ENCODE data around the gene RPL7L1. TPM values are rescaled to one million over a fixed set of nuclear protein-coding genes. Genes with fewer than 3 reads are reported as not detected.
A peak's percentile ranks its signal among the peaks of the same experiment; 100 is the strongest.

The RPL7L1 gene
- total and polyA plus RNA-seq, 2 of the 13 experiments (the other 11 are each of a cell fraction or from before 2014, with no cell fraction given) = 51.6 to 179 TPM

DNA sequence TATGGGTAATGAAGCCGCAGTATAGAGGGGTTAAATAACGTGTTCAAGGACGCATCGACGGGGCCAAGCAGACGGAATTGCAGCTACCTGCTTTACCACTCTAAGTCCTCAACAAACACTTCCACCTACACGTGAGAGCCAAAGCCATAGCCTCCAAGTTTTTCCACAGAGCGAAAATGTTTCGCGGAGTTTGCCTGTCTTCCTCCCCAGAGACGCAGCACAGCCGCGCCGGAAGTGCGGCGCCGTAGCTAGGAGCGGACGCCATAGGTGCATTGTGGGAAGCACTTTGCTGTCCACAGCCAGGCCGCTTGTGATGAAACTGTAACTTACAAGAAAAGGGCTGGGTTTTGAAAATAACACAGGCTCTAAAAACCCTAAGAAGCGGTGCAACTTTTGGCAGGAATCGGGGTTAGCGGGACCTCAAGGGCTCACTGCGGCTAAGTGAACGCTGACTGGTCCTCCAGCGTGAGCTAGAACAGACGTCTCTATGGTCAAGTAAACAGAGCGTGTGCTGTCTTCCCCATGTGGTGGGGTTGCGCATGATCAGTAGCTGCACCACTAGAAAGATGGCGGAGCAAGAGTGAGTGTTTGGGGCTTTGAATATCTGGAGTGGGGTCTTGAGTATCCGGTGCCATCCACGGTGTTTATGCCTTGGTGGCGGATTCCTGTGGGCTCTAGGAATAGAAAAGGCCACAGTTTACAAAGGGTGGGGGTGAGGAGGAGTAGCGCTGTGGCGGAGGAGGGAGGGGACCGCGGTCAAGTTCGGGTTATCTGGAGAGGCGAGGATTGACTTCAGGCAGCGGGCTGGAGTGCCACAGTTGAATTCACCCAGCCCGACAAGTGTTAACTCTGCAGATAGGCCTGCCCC lies at the start of gene RPL7L1 (continued):
- TF ChIP-seq, protein P1, sequence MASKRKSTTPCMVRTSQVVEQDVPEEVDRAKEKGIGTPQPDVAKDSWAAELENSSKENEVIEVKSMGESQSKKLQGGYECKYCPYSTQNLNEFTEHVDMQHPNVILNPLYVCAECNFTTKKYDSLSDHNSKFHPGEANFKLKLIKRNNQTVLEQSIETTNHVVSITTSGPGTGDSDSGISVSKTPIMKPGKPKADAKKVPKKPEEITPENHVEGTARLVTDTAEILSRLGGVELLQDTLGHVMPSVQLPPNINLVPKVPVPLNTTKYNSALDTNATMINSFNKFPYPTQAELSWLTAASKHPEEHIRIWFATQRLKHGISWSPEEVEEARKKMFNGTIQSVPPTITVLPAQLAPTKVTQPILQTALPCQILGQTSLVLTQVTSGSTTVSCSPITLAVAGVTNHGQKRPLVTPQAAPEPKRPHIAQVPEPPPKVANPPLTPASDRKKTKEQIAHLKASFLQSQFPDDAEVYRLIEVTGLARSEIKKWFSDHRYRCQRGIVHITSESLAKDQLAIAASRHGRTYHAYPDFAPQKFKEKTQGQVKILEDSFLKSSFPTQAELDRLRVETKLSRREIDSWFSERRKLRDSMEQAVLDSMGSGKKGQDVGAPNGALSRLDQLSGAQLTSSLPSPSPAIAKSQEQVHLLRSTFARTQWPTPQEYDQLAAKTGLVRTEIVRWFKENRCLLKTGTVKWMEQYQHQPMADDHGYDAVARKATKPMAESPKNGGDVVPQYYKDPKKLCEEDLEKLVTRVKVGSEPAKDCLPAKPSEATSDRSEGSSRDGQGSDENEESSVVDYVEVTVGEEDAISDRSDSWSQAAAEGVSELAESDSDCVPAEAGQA (IDR thresholded peaks at IDR 0.05; ENCODE audit: low read depth) = peak; percentile 89
- TF ChIP-seq, protein P1 (CRISPR knock-in tag; IDR thresholded peaks at IDR 0.05; ENCODE audit: borderline replicate concordance) = peak; percentile 96
- TF ChIP-seq, protein P2, sequence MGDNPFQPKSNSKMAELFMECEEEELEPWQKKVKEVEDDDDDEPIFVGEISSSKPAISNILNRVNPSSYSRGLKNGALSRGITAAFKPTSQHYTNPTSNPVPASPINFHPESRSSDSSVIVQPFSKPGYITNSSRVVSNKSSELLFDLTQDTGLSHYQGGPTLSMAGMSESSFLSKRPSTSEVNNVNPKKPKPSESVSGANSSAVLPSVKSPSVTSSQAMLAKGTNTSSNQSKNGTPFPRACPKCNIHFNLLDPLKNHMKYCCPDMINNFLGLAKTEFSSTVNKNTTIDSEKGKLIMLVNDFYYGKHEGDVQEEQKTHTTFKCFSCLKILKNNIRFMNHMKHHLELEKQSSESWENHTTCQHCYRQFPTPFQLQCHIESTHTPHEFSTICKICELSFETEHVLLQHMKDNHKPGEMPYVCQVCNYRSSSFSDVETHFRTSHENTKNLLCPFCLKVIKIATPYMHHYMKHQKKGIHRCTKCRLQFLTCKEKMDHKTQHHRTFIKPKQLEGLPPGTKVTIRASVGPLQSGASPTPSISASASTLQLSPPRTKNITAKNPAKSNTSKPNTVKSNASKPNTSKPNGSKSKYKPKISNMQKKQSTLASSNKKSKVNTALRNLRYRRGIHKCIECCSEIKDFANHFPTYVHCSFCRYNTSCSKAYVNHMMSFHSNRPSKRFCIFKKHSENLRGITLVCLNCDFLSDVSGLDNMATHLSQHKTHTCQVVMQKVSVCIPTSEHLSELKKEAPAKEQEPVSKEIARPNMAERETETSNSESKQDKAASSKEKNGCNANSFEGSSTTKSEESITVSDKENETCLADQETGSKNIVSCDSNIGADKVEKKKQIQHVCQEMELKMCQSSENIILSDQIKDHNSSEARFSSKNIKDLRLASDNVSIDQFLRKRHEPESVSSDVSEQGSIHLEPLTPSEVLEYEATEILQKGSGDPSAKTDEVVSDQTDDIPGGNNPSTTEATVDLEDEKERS (CRISPR knock-in tag; IDR thresholded peaks at IDR 0.05) = peak; percentile 91; the same call in 1 of the 2 replicates
- TF ChIP-seq ZMYM4 (CRISPR knock-in tag; IDR thresholded peaks at IDR 0.05) (peak; percentile 69), ZNF460 (CRISPR knock-in tag; IDR thresholded peaks at IDR 0.05; ENCODE audit: borderline replicate concordance) (no peak), ZSCAN12 (CRISPR knock-in tag; IDR thresholded peaks at IDR 0.05) (peak; percentile 89; the same call in 1 of the 2 replicates), IKZF4 (CRISPR knock-in tag; IDR thresholded peaks at IDR 0.05; ENCODE audit: borderline replicate concordance, low read depth, not compliant biosample characterization) (no peak), CC2D1A (CRISPR knock-in tag; IDR thresholded peaks at IDR 0.05) (0 out of 2 replicates have a peak, but pooled peaks have one; percentile 56)
- TF ChIP-seq, protein P3, sequence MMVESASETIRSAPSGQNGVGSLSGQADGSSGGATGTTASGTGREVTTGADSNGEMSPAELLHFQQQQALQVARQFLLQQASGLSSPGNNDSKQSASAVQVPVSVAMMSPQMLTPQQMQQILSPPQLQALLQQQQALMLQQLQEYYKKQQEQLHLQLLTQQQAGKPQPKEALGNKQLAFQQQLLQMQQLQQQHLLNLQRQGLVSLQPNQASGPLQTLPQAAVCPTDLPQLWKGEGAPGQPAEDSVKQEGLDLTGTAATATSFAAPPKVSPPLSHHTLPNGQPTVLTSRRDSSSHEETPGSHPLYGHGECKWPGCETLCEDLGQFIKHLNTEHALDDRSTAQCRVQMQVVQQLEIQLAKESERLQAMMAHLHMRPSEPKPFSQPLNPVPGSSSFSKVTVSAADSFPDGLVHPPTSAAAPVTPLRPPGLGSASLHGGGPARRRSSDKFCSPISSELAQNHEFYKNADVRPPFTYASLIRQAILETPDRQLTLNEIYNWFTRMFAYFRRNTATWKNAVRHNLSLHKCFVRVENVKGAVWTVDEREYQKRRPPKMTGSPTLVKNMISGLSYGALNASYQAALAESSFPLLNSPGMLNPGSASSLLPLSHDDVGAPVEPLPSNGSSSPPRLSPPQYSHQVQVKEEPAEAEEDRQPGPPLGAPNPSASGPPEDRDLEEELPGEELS (CRISPR knock-in tag; IDR thresholded peaks at IDR 0.05) = peak; percentile 53; the same call in 1 of the 2 replicates
- TF ChIP-seq, protein P4, sequence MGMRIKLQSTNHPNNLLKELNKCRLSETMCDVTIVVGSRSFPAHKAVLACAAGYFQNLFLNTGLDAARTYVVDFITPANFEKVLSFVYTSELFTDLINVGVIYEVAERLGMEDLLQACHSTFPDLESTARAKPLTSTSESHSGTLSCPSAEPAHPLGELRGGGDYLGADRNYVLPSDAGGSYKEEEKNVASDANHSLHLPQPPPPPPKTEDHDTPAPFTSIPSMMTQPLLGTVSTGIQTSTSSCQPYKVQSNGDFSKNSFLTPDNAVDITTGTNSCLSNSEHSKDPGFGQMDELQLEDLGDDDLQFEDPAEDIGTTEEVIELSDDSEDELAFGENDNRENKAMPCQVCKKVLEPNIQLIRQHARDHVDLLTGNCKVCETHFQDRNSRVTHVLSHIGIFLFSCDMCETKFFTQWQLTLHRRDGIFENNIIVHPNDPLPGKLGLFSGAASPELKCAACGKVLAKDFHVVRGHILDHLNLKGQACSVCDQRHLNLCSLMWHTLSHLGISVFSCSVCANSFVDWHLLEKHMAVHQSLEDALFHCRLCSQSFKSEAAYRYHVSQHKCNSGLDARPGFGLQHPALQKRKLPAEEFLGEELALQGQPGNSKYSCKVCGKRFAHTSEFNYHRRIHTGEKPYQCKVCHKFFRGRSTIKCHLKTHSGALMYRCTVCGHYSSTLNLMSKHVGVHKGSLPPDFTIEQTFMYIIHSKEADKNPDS (CRISPR knock-in tag; IDR thresholded peaks at IDR 0.05) = 0 out of 2 replicates have a peak, but pooled peaks have one; percentile 39
